Dermis blood vessel endothelial cell (primary cell): ENCODE measurements around the gene FGF12. TPM values are rescaled to one million over a fixed set of nuclear protein-coding genes. Genes with fewer than 3 reads are reported as not detected.

ENCODE experiments used
- DNase-seq: peaks from one replicate; pipeline ENCODE4 v3.0.0; 2010
- total RNA-seq: library from RNA; depleted of rRNA; stranded (reverse); fragments of >200 nt; gene quantifications from 2 replicates; pipeline ENCODE4 v1.2.3, GENCODE V29; 2014

Gene FGF12
- total RNA-seq, 1 donor from 2014 or later = 1.2 TPM

DNA sequence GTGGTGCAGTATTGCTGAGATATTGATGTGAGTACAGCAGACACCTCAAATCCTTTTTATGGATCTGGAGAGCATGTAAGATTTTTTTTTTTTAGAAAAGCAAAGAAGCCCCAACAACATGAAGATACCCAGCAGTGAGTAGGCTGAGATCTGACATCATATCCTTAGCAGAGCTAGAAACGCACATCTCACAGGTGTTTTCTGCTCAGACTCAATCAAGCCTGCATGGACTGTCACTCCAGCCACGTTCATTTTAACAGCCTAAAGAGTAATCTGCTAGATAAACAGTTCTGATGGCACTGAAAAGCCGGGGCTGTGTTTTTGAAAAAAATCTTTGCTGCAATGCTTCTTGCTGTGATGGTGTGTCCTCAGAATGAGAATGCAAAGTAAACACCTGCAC is 544.2 kb downstream of the FGF12 start:
- no peak for DNase-seq

DNA sequence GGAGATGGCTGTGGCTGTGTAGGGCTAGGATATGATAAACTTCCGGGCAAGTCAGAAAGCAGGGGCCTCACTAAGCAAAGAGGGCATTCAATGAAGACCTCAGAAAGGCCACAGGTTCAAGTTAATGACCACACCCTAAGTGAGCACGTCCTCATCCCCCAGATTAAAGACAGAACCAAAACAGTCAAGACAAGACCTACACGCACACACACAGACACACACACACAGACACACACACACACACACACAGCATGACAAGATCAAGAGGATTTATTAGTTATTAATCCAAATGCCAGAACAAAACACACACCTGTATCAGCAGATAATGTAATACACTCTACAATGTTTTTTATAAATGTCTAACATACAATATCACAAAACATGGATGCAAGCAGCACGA is 546.2 kb downstream of the FGF12 start:
- DNase-seq = no peak

DNA sequence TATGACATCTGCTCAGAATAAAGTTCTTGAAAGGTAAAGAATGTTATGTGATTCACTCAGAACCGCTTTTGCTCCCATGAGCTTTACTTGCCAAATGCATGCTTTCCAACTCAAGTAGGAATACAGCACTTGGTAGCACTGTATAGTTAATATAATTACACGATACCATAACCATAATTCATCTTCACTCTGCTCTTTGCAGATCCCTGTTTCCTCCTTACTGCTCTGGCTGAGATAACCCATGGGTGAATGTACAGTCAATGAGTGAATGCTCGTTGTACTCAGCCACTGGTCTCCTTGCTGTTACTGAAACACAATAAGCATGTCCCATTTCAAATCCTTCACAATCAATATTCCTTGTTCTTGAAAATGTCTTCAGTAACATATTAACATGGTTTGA is 550.0 kb downstream of the FGF12 start:
- DNase-seq = no peak

DNA sequence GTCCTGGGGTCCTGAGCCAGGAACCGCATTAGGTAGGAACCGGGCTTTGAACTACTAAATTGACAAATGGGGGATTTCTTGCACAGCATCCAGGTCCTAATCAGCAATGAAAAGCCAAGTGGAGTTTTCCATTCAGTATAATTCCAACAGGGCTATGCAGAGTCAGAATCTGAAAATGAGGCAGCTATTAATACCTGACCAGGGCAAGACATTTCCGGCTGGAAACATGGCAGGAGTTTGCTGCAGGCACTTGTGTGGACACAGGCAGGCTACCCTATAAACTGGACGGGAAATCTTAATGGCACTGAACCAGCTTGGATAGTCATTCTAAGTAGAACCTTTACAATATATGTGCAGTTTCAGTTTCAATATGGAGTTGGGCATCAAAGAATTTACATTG is 553.1 kb downstream of the FGF12 start:
- DNase-seq = no peak

DNA sequence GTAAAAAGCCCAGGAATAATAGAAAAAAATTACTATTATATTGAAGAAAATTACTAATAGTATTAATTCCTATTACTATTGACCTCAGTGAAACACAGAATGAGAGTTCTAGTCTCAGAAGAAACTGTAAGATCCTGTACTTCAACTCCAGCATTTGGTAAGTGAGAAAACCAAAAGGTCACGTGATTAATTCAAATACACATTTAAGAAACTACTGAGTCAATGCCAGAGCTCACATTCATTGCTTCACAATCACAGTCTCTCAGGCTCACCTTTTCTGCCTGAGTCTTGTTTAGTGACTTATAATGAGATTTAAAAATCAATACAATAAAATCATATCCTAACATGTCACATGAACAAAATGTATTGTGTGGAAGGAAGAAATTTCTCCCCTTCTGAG is 556.1 kb downstream of the FGF12 start:
- DNase-seq = no peak

DNA sequence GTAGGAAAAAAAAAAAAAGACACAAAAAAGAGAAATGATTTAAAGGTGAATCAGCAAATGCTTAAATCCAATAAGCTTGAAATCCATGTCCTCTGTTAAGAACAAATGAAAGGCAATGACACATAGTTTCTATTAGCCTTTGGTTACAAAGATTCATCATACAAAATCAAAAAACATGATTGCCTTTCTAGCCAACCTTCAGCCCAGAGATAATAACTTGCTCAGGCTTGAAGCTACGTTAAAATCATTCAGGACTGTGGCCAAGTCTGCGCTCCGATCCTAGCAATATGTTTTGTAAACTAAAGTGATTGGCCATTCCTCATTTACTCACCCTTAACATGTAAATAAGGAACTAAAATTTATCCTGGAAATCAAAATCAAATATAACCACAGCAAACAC is 556.7 kb downstream of the FGF12 start:
- DNase-seq = no peak

DNA sequence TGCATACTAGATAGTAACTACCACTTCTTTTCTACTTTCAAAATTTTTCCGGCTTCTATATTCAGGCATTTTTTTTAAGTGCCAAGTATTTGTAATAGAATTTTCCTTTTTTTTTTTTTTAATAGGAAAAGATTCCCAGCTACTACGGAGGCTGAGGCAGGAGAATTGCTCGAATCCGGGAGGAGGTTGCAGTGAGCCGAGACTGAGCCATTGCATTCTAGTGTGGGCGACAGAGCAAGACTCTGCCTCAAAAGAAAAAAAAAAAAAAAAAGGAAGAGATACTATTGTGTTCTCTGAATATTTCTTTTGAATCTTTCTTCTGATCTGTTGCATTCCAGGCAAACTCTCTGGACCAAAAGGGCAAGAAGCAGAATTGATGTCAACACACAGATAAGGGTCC is 557.3 kb downstream of the FGF12 start:
- DNase-seq = no peak

DNA sequence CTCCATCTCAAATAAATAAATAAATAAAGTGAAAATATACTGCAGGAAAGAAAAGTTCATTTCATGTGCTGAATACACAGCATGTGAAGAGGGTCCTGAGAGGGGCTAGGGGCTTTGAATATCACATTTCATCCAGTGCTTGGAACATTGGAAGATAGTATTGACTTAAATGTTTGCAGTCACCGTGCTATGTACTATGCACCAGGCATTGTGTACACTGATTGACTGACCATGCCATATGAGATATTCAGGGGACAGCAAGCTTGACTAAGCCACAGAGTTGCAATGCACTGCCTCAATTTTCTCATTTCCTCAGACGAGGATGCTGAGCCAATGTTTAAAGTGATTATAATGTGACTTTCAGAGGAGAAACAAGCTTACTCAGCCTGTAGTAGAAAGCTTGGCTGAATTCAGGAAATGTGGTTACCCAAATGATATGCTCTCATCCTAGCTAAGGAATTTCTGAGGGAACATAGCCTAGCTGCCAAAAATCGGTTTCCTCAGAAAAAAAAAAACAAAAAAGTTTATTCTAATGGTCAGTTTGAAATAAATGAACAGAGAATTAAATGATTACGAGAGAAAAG is 557.9 kb downstream of the FGF12 start:
- peak; percentile 2 for DNase-seq

DNA sequence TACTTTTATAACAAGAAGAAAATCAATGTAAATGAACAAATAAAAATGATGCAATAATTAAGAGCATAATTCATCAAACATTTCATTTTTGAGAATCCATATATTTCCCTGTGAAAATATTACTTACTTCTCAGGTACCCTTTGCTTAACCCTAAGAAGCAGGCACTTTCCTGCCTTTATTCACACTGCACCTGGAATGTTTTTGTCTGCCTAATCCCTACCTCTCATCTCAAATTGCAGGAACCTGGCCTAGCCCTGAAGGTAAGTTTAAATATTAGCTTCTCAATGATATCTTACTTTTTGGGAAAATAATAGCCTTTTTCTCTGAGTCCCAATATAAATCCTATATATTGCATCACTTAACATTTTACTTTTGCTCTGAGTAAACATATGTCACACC is 559.1 kb downstream of the FGF12 start:
- DNase-seq = no peak

DNA sequence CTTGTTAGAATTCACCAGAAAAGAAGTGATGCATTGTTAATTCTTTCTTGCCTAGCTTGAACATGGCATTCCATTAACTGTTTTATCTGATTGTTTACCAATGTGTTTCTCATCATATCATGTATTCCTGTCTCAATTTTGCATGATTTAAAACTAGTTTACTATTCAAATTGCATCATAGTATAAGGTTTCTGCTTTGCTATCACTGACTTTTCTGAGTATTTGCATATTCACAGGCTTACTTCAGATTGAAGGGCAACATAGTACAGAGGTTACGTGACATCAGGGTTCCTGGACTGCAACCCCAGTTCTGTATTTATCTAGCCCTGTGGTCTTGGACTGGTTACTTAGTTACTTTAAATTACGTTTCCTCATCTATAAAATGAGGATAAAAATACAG is 561.8 kb downstream of the FGF12 start:
- no peak for DNase-seq

DNA sequence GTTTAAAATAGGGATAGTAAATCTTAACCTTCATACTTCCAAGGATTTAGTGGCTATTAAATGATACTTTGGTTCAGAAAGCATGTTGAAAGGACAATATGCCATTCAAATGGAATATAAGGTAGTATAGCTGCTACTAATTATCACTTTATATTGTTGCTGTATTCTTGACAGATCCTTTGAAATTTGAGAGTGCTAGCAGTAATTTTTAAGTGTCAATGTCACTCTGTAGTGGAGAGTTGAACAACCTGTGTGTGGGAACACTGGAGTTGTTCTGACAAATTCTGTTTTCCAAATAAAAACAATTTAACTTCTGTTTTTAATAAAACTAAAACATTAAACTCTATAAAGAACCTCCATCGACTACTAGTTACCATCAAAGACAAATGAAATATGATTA is 565.7 kb downstream of the FGF12 start:
- no peak for DNase-seq

DNA sequence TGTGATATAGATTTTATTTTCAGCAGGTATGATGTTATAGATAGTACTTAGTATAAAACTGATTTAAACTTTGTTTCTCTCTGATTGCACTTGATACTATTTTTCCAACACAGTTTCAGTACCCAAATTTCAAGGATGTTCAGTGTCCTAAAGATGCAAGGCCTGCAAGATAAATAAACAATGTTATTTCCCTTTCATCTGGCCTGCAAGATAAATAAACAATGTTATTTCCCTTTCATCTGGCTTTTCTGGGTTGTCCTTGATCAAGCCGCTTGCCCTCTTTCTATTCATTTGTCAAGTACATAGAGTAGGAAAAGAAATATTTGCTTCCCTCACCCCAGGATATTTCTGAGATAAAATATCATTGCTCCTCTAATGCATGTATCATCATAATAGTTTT is 571.0 kb downstream of the FGF12 start:
- DNase-seq = no peak

DNA sequence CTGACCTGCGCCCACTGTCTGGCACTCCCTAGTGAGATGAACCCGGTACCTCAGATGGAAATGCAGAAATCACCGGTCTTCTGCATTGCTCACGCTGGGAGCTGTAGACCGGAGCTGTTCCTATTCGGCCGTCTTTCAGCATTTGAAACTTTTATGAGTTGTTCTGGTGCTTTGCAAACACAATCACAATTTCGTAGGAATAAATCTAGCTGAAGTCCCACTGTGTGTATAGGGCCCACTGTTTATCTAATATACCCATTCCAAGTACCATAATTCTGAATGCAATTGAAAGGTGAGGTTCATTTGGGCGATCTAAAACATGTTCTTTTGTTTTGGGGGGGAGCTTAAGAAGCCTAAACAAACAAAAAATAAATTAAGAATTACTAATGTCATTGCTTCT is 572.1 kb downstream of the FGF12 start:
- DNase-seq = no peak

DNA sequence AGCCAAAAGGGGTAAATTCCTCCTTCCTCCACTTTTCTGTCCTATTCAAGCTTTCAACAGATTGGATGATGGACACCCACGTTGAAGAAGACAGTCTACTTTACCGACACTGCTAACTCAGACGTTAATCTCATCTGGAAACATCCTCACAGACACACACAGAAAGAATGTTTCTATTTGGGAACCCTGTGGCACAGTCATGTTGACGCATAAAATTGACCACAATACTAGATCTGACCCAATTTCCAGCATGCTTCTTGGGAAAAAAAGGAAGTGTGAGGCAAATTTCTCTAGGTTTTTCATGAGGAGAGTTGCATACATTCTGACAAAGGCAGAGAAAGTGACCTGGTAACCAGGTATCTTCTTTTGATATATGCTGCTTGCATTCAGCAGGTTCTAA is 594.1 kb downstream of the FGF12 start:
- no peak for DNase-seq

DNA sequence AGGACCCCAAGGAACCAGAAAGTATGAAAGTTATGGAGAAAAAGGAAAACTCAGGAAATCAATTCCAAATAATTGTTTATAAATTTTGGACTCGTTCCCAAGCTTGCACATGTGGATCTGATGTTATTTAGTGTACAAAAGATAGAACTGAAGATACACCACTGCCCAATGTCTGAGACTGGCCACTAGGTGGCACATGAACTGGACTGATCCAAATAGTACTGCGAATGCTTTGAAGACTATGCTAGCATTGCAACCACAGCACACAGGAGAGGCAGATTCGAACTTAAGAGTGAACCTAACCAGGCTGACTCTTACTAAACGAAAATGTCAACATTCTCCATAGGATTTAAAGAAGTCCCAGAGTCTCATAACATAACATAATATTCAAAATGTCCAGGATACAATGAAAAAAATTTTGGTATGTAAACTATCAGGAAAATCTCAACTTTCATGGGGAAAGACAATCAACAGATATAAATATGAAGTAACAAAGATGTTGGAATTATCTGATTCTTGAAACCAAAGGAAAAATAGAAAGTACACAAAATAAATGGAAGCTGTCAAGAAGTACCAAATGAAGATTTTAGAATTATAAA is 596.7 kb downstream of the FGF12 start:
- peak; percentile 79 for DNase-seq

DNA sequence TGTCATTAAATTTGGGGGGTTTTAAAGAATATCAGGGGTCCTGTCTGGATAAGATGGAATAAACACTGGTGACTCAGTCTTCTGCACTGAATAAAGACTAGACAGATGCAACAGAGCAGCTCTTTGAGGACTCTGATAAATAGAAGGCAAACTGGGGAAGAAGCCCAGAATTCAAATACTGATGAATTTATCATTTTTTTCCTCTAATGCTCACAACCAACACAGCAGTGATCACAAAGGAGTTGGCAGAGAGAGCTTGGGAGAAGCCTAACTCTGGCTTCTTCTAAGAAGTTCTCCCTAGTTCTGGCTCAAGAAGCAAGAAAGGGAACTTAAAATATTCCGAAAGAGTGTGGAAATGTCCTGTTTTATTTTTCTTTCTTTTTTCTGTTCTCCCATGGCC is 597.8 kb downstream of the FGF12 start:
- DNase-seq = no peak

DNA sequence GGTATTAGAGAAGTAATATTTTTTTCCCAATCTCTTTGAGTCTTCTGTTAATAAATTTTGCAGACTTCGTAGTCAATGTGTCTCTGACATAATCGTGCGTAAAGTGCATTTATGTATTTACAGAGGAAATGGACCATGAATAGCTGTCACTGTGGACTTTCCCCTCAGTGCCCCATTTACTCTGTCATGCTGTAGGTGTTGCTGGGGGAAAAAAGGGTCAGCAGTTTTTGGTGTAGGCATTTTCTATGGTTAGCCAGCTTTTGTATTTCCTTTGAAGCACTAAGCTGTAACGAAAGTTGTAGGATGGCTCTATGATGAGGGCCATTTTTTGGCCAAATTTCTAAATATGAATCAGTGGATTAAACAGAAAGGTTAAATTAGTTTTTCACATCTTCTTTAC is 598.4 kb downstream of the FGF12 start:
- no peak for DNase-seq

DNA sequence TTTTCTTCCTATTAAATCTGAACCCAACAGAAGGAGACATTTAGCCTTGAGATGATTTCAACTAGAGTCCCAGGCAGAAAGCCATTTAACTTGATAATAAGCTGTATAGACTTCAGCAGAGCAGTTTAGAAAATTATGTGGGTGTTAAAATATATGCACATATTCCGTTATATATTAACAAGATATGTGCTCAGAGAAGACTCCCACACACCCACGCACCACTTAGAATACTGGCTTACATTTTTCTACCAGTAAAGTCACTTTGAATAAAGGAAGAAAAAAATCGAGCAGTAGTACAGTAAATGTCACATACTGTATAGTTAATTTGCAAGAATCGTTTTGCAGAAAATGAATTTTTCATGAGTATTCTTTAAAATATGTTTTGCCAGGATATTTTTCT is 599.3 kb downstream of the FGF12 start:
- no peak for DNase-seq

DNA sequence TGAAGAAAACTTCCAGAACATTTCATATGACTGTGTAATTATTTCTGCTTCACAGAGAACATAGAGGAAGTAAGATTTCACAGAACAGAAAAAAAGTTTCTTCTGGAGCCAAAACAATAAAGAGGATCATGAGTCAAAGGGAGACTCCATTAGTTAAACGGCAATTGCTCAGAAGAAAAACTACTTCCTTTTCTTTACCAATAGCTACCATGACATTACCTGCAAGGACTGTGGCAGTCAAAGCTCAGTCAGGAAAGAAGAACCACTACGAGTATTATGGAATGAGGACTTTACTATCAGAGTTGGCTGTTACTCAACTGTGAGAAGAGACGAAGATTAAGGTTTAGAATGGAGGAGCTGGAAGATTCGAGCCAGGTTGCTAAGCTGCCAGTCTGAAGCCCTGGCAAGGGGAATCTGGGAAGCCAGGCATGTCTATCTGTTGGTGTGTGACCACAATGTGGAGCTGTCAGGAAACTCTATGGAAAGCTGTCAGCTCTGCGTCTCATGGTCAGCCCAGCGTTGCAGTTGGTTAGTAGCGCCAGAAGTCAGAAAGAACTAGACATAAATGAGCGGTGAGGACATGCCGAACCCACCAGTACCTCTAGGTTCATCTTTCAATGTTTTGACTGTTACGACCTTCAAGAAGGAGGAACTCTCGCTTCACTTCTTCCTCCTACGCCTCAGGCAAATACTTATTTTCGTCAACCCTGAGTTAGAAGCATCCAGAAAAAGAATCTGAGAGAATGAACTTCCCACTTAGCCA is 604.3 kb downstream of the FGF12 start:
- DNase-seq = no peak

DNA sequence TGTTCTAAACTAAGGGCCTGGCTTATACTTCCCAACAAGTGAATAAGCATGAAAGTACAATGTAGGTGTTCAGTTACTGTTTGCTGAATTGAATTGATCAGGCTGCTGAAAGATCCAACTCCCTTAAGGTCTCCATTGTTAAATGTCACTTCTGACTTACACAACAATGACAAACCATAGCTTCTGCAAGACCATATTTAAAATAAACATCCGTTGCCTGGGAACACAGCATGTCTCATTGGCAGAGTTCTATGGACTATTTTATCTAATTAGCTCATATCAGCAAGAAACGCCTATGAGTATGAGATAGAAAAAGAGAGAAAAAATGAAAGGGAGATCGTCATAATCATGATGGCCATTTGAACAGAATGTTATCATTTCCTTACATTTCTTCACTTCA is 605.4 kb downstream of the FGF12 start:
- no peak for DNase-seq

DNA sequence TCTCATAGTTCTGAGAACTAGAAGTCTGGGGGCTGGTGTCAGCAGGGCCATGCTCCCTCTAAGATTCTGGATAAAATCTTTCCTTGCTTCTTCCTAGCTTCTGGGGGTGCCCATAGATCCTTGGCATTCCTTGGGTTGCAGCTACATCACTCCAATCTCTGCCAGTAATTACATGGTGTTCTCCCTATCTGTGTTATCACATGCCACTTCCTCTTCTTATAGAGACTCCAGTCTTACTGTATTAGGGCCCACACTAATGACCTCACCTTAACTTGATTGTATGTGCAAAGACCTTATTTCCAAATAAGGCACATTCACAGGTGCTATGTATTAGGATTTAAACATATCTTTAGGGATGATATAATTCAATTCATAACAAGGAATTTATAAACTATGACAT is 618.5 kb downstream of the FGF12 start:
- no peak for DNase-seq

DNA sequence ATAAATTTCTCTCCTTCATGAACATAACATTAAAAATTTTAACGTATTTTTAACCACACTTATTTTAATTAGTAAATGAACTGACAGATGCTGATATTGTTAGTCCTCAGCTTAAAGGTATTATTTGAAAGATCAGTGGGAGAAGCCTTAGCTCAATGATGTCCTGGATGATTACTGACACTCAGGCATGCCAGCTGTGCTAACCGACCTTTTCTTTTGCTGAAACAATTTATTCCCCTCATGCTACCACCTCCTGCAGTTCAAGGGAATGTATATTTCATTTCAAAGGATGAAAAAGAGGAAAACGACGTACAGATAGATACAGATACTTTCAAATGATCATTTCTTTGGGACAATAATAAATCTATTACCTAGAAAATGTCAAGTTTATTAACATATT is 620.8 kb downstream of the FGF12 start:
- DNase-seq = no peak

DNA sequence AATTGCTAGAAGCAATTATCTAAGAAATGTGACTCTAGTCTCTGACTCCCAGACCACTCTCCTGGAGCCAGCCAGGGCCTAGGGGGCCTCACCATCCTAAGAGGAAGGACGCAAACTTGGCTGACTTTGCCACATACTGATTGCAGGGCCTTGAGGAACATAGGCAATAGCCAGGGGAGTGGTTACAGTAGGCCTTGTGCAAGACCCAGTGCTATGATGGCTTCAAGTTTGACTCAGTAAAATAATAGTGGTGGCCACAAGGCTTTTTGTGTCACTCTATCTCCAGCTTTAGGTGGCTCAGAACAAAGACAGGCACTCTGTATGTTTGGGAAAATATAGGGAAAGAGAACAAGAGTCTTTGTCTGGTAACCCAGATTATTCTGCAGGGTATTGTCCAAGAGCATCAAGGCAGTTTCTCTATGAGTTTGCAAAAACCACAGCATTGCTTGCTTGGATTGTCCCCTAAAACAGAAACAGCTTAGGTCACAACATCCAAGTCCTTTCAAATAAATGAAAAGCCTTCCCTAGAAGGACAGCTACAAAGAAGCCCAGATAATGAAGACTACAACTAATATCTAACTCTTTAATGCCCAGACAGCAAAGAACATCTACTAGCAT is 634.8 kb downstream of the FGF12 start:
- DNase-seq = no peak

DNA sequence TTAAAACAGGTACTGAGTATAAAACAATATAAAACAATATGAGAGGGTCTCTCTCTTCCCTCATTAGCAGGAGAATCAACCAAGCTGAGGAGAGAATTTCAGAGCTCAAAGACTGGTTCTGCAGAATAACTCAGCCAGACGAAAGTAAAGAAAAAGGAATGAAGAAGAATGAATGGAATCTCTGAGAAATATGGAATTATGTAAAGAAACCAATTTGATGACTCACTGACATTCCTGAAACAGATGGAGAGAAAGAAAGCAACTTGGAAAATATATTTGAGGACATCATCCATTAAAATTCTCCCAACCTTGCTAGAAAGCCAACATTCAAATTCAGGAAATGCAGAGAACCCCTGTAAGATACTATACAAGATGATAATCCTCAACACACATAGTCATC is 635.5 kb downstream of the FGF12 start:
- no peak for DNase-seq
